GM21423 (cell line): Measurements from ENCODE around the gene PTTG2.
"Not testable (repeated sequence)": the region's sequence is repeated elsewhere in the genome, so short reads cannot be mapped to it uniquely, and the experiment has no call there.

Experiments used
- ATAC-seq: cut with Tn5 transposase; IDR thresholded peaks from one replicate; pipeline ENCODE4 v1.9.1; 2021; ENCODE audit warnings: mild to moderate bottlenecking, moderate library complexity; ENCODE audit not compliant: unreplicated experiment

Gene PTTG2

DNA sequence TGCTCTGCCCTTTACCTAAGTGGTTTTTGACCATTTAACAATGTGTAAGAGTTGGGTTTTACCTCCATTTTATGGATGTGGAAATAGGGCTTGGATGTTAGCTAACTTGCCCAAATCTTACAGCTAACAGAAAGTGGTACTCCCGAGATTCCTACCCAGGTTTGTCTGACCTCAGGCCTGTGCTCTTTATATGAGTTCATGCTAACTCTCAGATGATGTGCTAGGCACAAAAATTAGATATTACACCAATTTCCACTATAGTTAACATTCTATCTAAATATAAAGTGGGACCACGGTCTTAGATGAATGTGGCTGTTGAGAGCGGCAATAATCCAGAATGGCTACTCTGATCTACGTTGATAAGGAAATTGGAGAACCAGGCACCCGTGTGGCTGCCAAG, at the start of gene PTTG2:
Gene PTTG2 (plus strand): TSS at position 301 of the 400 bp plus-strand sequence. CDS start 37 bp downstream, at position 338.
- ATAC-seq = no peak

GRCh38 chr4:37914539-37914938, 45.7 kb upstream of the PTTG2 start:
- ATAC-seq = no peak

GRCh38 chr4:37917388-37917787, 42.8 kb upstream of the PTTG2 start:
- ATAC-seq = no peak

- no peak for ATAC-seq
These were observed 41.5 kb upstream of the PTTG2 start for GRCh38 chr4:37918653-37919052.

DNA sequence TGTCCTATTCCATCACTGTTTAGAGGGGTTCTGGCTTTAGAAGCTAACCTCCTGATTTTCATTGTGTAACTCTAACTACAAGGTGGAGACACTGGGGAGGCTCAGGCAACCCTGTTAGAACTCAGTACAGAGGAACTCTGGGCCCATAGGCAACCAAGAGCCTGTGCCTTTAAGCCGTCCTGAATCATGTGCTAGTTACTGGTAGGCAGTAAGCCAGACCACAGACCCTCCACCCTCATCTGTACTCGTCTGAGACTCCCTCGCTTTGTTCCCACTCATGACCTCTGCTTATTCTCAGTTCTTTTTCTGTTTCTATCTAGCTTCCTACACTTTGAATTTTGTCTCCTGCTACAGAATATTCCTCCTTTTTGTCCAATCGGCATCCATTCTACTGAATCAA, 37.9 kb upstream of the PTTG2 start:
- no peak for ATAC-seq

DNA sequence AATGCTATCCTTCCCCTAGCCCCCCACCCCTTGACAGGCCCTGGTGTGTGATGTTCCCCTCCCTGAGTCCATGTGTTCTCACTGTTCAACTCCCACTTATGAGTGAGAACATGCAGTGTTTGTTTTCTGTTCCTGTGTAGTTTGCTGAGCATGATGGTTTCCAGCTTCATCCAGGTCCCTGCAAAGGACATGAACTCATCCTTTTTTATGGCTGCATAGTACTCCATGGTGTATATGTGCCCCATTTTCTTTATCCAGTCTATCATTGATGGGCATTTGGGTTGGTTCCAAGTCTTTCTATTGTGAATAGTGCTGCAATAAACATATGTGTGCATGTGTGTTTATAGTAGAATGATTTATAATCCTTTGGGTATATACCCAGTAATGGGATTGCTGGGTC, 37.1 kb upstream of the PTTG2 start:
- not testable (repeated sequence) for ATAC-seq

GRCh38 chr4:37924946-37925345, 35.3 kb upstream of the PTTG2 start:
- ATAC-seq = no peak

DNA sequence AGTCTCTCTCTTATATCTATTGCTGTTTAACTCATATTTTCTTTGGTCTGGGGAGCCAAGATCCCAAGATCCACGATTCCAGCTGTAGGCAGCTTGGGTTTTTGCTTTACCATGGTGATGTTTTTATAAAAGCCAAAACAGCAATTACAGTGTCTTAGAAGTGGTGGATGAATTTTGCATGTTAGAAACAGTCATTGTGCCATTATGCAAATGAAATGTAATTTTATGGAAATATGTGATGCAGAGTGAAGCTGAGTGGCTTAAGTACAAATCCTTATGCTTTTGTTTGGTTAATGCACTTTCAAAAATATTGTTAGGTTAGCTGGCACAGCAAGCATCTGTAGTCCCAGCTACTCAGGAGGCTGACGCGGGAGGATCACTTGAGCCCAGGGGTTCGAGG, 32.8 kb upstream of the PTTG2 start:
- no peak for ATAC-seq

GRCh38 chr4:37928426-37929416, 31.5 kb upstream of the PTTG2 start:
- ATAC-seq = no peak

GRCh38 chr4:37934096-37934495, 26.1 kb upstream of the PTTG2 start:
- ATAC-seq = no peak

GRCh38 chr4:37934609-37935008, 25.6 kb upstream of the PTTG2 start:
- ATAC-seq = no peak

GRCh38 chr4:37935026-37935425, 25.2 kb upstream of the PTTG2 start:
- ATAC-seq = no peak

DNA sequence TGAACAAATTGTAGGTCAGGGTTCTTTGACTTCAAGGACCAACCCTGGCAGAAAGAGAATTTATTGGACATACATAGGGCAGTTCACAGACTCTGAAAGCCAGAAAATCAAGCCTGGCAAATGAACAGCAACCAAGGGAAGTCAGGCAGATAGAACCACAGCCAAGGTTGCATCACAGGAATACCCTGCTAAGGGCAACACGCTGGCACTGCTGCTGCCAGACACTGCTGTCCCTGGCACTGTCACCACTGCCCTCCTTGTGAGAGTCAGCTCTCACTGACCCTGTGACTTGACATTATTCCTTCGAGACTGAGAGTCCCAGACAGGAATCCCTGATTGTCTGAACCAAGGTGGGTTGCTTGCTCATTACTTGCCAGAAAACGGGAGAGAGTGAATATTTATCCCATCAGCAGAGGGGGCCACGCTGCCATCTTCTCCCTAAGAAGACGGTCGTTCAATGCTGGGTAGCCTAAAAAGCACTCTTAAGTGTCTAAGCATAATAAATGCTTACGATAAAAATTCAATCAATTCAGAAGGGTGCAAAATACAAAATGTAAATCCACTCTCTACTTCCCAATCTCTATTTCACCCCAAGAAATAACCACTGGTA, 23.2 kb upstream of the PTTG2 start:
- no peak for ATAC-seq

- no peak for ATAC-seq
These were observed 22.0 kb upstream of the PTTG2 start for GRCh38 chr4:37938208-37938607.

DNA sequence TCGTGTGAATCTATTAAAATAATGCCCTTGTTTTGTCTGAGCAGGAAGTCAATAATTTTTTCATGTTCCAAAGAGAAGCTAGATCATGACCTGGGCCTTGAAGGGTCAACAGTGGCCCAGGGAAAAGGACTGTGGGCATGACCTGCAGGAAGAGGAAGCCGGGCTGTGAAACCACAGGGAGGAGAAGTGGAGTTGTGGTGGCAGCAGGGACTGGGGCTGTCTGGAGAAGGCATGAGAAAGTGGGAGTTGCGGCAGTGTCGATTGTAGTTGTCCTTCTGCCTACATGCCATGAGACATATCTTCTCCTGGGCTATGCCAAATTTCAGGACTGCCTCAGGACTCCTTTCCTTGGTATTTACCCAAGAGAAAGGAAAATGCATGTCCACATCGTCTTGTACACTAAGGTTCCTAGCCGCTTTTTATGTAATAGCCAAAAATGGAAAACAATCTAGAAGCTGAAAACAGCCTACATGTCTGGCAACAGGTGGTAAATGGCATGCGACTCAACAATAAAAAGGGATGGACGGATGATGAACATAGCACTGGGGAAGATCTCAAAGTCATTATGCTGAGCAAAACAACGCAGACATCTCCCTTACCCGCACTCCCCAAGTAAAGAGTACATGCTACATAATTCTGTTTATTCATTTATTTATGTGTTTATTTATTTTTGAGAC, 13.6 kb upstream of the PTTG2 start:
- ATAC-seq = no peak

DNA sequence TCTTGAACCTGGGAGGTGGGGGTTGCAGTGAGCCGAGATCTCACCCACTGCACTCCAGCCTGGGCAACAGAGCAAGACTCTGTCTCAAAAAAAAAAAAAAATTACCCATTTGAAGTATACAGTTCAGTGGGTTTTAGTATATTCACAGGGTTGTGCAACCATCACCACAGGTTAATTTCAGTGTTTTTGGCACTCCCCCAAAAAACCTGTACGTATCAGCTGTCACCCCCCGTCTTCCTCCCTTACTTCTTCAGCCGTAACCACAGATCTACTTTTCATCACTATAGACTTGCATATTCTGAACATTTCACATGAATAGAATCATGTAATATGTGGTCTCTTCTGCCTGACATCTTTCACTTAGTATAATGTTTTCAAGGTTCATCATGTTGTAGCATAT, 11.7 kb upstream of the PTTG2 start:
- ATAC-seq = no peak

DNA sequence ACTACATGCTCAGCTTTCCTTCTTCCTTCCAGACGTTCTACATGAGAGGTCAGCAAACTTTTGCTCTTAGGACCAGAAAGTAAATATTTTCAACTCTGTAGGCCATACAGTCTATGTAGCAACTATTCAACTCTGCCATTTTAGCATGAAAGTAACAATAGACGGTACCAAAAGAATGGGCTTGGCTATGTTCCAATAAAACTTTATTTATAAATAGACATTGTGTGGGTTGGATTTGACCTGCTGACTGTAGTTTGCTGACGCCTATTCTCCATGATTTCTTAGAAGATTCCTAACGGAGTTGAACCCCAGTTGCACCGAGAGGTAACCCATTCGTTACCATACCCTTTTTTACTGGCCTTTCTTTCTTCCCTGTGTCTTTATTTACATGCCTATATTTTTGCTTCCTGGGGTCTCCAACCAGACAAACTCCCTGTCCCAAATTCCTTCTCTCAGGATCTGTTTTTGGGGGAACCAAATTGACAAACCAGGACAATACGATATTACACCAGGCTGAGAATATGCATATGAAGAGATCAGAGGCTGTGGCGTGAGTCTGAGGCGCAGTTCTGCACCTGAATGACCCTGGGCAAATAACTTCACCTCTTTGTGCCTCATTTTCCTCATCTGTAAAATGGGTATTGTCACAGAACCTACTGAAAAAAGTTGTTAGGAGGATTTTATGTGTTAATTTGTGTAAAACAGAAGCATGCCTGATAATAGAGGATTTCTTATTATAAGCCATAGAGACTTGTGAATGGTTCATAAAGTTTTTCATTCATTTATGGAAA, 10.4 kb upstream of the PTTG2 start:
- no peak for ATAC-seq

DNA sequence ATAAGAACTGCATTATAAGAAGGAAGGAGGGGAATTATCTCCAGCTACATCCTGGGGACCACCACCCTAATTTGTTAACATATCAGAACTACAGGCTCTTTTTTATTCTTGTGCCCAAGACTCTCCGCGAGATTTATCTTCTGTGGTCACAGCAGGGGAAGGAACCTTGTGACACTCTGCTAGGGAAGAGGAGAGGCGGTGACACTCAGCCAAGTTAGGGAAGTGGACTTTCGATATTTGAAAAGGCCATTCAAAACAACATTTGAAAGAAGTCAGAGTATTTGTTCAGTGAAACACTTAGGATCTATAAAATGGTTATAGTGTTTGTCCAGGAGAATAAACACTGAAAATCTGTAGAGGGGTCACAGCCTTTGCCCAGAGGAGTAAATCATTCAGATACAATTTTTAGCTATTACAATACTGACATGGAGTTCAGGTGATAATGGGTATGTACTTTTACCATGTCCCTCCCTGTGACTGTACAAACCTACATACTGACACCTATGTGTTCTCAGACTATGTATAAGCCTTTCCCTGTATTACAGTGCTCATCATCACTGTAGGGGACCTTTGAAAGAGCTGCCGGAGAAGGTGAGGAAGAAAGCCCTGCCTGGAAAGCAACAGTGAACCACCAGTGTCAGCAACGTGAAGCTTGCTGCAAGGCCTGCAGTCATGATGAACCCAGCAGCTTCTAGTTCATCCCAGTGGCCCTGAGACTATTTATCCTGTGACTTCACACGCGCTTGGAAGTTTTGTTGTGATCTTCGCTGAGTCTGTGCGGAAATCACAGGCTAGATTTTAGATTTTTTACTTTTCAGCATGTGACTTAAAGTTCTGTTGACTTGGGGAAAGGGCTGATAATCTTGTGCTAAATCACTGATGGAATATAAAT, 8.5 kb upstream of the PTTG2 start:
- no peak for ATAC-seq

- no peak for ATAC-seq
These were observed 7.0 kb upstream of the PTTG2 start for GRCh38 chr4:37953156-37953555.
